Lung (tissue), 12 donors: Measurements from ENCODE around the gene TRERF1. TPM values are rescaled to one million over a fixed set of nuclear protein-coding genes. Genes with fewer than 3 reads are reported as not detected.

Source experiments
- ATAC-seq: fragments of 200-7000 bp; cut with Tn5 transposase; one replicate; pipeline ENCODE4 v1.9.1; 2020; ENCODE audit warnings: moderate number of reproducible peaks; ENCODE audit not compliant: insufficient read depth, low FRiP score
- DNase-seq, 3 donors: peaks; one replicate each; pipeline ENCODE4 v3.0.0-alpha.2; 2013 to 2017
- H3K27ac ChIP-seq, 2 donors: one replicate each; pipeline ENCODE4 v1.5.1; 2013; ENCODE audit warnings: mild to moderate bottlenecking in 2 of 2, moderate library complexity in 2 of 2, control low read depth in 1 of 2, inconsistent platforms in 1 of 2, low read depth in 1 of 2, low read length in 1 of 2
- H3K27me3 ChIP-seq, 3 donors: one replicate each; pipeline ENCODE4 v1.5.1; 2013; ENCODE audit warnings: low read length in 2 of 3; ENCODE audit not compliant: control insufficient read depth in 3 of 3, insufficient read depth in 3 of 3
- H3K36me3 ChIP-seq, 4 donors: one replicate each; pipeline ENCODE4 v1.5.1; 2013; ENCODE audit warnings: low read length in 4 of 4, mild to moderate bottlenecking in 1 of 4, moderate library complexity in 1 of 4; ENCODE audit not compliant: control insufficient read depth in 4 of 4, insufficient read depth in 4 of 4
- H3K4me1 ChIP-seq, 5 donors: one replicate each; pipeline ENCODE4 v1.5.1; 2013; ENCODE audit warnings: low read length in 5 of 5, mild to moderate bottlenecking in 2 of 5, moderate library complexity in 1 of 5; ENCODE audit not compliant: control insufficient read depth in 5 of 5, insufficient read depth in 5 of 5
- H3K4me3 ChIP-seq: one replicate; pipeline ENCODE4 v1.5.1; 2013; ENCODE audit warnings: mild to moderate bottlenecking, control low read depth, moderate library complexity
- H3K9ac ChIP-seq, 2 donors: one replicate each; pipeline ENCODE4 v1.5.1; 2013; ENCODE audit warnings: low read length in 2 of 2, control low read depth in 1 of 2; ENCODE audit not compliant: insufficient read depth in 1 of 2
- H3K9me3 ChIP-seq, 4 donors: one replicate each; pipeline ENCODE4 v1.5.1; 2013; ENCODE audit warnings: low read length in 3 of 4, mild to moderate bottlenecking in 1 of 4, moderate library complexity in 1 of 4; ENCODE audit not compliant: control insufficient read depth in 4 of 4, insufficient read depth in 3 of 4
- CTCF ChIP-seq: IDR thresholded peaks from 2 replicates; pipeline ENCODE4 v1.5.1; 2012; ENCODE audit warnings: mild to moderate bottlenecking; ENCODE audit errors: control extremely low read depth, extremely low read depth
- WGBS, 2 donors: extraction: QIAGEN DNeasy Blood & Tissue Kit; methylation state at CpG; one replicate each; pipeline ENCODE4 v1.1.7; 2013; 5-methylcytosine and 5-hydroxymethylcytosine counted together
- polyA plus RNA-seq, 2 donors: library from polyadenylated mRNA; stranded (reverse); fragments of 200-250 nt; gene quantifications; one replicate each; pipeline ENCODE4 v1.2.1, GENCODE V29; 2013
- total RNA-seq, 2 donors: library from RNA; depleted of rRNA in 1 of 2; stranded (reverse); fragments of >200 nt in 1 of 2; gene quantifications; one replicate each; pipeline ENCODE4 v1.2.1, GENCODE V29; 2014 to 2021
- donor health status: control.
- donor health status: control.
- donor health status: Bipolar disorder and iron deficiency.
- donor health status: healthy.
- donor health status: DM: yes; HTN: yes; CAD: no.

Gene TRERF1
- total and polyA plus RNA-seq, 4 donors, result 1.2 to 10.4 (median 3.3) TPM

GRCh38 chr6:42250274-42250931 is 201.3 kb downstream of the TRERF1 start:
- ATAC-seq, result no peak
- no peaks in the 10 kb centered on the region for H3K27me3 ChIP-seq
- H3K4me3 ChIP-seq, result no peak overlapping the region
- no peak overlapping the region for H3K9ac ChIP-seq
- no peak for TF ChIP-seq CTCF
- WGBS, 2 donors, result 85 to 87% methylated on average over 10 of the region's 10 CpGs
- H3K4me1 ChIP-seq, result peaks cover 5 to 33% (median 14%) of the 10 kb centered on the region in 5 donors
- no peak overlapping the region for H3K27ac ChIP-seq
- DNase-seq, result no peak
- H3K9me3 ChIP-seq, result no peaks in the 10 kb centered on the region
- H3K36me3 ChIP-seq, result peaks cover 0 to 28% (median 13%) of the 10 kb centered on the region in 4 donors

- Histone ChIP-seq H3K27ac (no peak overlapping the region), H3K9me3 (no peaks in the 10 kb centered on the region), H3K4me1 (peaks cover 5 to 33% (median 14%) of the 10 kb centered on the region in 5 donors), H3K36me3 (peaks cover 0 to 30% (median 6%) of the 10 kb centered on the region in 4 donors), H3K9ac (no peak overlapping the region), H3K4me3 (no peak overlapping the region), H3K27me3 (no peaks in the 10 kb centered on the region)
- no peak for TF ChIP-seq CTCF
- ATAC-seq (no peak), DNase-seq (no peak)
- WGBS, 2 donors, result 36 to 60% methylated on average over 3 of the region's 3 CpGs
These were observed 202.4 kb downstream of the TRERF1 start for GRCh38 chr6:42249279-42249678.

DNA sequence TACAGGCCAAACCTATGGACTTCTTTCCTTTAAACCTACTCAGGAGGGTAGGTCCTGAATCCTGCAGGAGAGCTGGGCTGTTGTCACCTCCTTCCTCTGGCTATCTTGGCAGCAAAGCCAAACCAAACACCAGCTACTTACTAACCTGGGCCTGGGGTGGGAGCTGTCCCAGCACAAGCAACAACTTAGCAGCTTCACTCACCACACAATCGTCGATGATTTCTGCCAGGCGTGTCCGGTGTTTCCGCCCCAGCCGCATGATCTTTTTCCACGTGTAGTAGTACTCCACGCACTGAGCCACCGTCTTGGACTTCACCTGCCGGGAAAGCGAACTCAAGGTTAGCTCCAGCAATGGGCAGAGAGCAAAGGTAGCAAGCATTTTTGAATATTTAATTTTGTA is 208.7 kb downstream of the TRERF1 start:
- no peak for TF ChIP-seq CTCF
- no peak for ATAC-seq
- WGBS, 2 donors, result 96 to 97% methylated on average over 11 of the region's 11 CpGs

GRCh38 chr6:42241915-42242314 is 209.8 kb downstream of the TRERF1 start:
- Histone ChIP-seq H3K9ac (no peak overlapping the region), H3K4me3 (no peak overlapping the region), H3K27me3 (no peaks in the 10 kb centered on the region), H3K36me3 (peaks cover 0 to 42% (median 10%) of the 10 kb centered on the region in 4 donors), H3K27ac (no peak overlapping the region), H3K4me1 (no peaks in the 10 kb centered on the region), H3K9me3 (no peaks in the 10 kb centered on the region)
- no peak for DNase-seq
- ATAC-seq, result no peak
- no peak for TF ChIP-seq CTCF
- WGBS, 2 donors, result 93% methylated on average over 5 of the region's 5 CpGs

More for the DNA sequence above, 208.7 kb downstream of the TRERF1 start:
- Histone ChIP-seq H3K27me3 (no peaks in the 10 kb centered on the region), H3K9me3 (no peaks in the 10 kb centered on the region), H3K4me3 (no peak overlapping the region), H3K36me3 (peaks cover 0 to 39% (median 10%) of the 10 kb centered on the region in 4 donors), H3K27ac (no peak overlapping the region), H3K9ac (no peak overlapping the region), H3K4me1 (no peaks in the 10 kb centered on the region)
- no peak for DNase-seq
